HL-60 (cell line): ENCODE data around the gene ITFG1.

Experiments used
- CTCF ChIP-seq: IDR thresholded peaks from one replicate; pipeline ENCODE4 v1.5.1; 2011; ENCODE audit warnings: low read length, control low read depth, inconsistent platforms; ENCODE audit not compliant: insufficient read depth
- REST ChIP-seq: IDR thresholded peaks from 2 replicates; pipeline ENCODE4 v1.6.1; 2012; ENCODE audit warnings: low read depth; ENCODE audit not compliant: insufficient replicate concordance

- TF ChIP-seq CTCF, result no peak
- TF ChIP-seq REST, result no peak
Measured at GRCh38 chr16:47386201-47386718, 74.6 kb downstream of the ITFG1 start.
